ENCODE data around the gene PRH1. TPM values are rescaled to one million over a fixed set of nuclear protein-coding genes. Genes with fewer than 3 reads are reported as not detected.

Gene PRH1
- total RNA-seq, 1 donor from 2014 or later: 21.1 TPM

DNA sequence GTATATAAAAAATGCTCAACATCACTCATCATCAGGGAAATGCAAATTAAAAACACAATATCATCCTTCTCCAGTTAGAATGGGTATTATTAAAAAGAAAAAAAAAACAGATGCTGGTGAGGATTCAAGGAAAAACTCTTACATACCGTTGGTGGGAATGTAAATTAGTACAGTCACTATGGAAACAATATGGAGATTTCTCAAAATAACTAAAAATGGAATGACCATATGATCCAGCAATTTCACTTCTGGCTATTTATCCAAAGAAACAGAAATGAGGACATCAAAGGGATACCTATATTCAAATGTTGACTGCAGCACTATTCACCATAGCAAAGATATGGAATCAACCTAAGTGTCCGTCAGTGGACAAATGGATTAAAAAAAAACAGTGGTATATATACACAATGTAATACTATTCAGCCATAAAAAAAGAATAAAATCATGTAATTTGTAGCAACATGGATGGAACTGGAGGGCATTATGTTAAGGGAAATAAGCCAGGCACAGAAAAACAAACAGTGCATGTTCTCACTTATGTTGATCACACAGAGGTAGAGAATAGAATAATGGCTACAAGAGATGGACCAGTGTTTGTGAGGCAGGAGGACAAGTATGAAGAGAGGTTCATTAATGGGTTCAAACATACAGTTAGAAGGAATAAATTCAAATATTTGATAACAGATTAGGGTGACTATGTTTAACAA is 20.4 kb downstream of the PRH1 start:
- TF ChIP-seq, protein P1, sequence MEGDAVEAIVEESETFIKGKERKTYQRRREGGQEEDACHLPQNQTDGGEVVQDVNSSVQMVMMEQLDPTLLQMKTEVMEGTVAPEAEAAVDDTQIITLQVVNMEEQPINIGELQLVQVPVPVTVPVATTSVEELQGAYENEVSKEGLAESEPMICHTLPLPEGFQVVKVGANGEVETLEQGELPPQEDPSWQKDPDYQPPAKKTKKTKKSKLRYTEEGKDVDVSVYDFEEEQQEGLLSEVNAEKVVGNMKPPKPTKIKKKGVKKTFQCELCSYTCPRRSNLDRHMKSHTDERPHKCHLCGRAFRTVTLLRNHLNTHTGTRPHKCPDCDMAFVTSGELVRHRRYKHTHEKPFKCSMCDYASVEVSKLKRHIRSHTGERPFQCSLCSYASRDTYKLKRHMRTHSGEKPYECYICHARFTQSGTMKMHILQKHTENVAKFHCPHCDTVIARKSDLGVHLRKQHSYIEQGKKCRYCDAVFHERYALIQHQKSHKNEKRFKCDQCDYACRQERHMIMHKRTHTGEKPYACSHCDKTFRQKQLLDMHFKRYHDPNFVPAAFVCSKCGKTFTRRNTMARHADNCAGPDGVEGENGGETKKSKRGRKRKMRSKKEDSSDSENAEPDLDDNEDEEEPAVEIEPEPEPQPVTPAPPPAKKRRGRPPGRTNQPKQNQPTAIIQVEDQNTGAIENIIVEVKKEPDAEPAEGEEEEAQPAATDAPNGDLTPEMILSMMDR (conservative IDR thresholded peaks at IDR 0.05): no peak
- no peak for DNase-seq (ENCODE audit: low read depth, low spot score)
- Mint-ChIP-seq H3K36me3 (ENCODE audit: low read depth) (peaks cover 48% of the 10 kb centered on the region), H3K27me3 (ENCODE audit: low read depth) (no peaks in the 10 kb centered on the region), H3K9me3 (peaks cover 28% of the 10 kb centered on the region), H3K4me3 (no peak overlapping the region), H3K4me1 (no peaks in the 10 kb centered on the region), H3K27ac (ENCODE audit: unreplicated experiment) (no peak overlapping the region)

DNA sequence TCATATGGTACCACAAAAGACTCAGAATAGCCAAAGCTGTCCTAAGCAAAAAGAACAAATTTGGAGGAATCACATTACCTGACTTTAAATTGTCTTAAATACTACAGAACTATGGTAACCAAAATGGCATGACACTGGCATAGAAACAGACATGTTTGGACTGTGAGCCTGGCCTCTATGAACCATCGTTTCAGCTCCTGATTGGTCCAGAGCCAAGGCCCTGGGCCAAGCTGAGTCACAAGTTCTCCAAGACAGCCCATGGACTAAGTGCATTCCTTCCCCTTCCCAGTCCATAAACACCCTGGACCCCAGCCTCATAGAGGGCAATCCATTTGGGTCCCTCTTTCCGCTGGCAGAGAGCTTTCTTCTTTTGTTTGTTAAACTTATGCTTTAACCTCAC is 22.7 kb downstream of the PRH1 start:
- TF ChIP-seq, protein P1 (conservative IDR thresholded peaks at IDR 0.05): no peak
- Mint-ChIP-seq H3K4me3 (no peak overlapping the region), H3K36me3 (ENCODE audit: low read depth) (peaks cover 60% of the 10 kb centered on the region), H3K27me3 (ENCODE audit: low read depth) (no peaks in the 10 kb centered on the region), H3K27ac (ENCODE audit: unreplicated experiment) (no peak overlapping the region), H3K9me3 (peaks cover 46% of the 10 kb centered on the region), H3K4me1 (no peaks in the 10 kb centered on the region)
- no peak for DNase-seq (ENCODE audit: low read depth, low spot score)

DNA sequence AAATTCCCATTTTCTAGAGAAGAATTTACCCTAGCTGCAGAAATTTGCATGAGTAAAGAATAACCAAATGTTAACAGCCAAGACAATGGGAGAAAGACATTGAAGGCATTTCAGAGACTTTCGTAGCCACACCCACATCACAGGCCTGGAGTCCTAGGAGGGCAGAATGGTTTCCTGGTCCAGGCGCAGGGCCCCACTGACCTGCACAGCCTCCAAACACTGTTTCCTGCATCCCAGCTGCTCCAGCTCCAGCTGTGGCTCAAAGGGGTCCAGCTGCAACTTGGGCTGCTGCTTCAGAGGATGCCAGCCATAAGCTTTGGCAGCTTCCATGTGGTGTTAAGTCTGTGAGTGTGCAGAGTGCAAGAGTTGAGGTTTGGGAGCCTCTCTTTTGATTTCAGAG is 28.2 kb downstream of the PRH1 start:
- H3K9me3 Mint-ChIP-seq: peaks cover 34% of the 10 kb centered on the region
- DNase-seq (ENCODE audit: low read depth, low spot score): no peak
- no peaks in the 10 kb centered on the region for H3K27me3 Mint-ChIP-seq (ENCODE audit: low read depth)
- no peak overlapping the region for H3K4me3 Mint-ChIP-seq
- no peak overlapping the region for H3K27ac Mint-ChIP-seq (ENCODE audit: unreplicated experiment)
- TF ChIP-seq, protein P1 (conservative IDR thresholded peaks at IDR 0.05): no peak
- H3K36me3 Mint-ChIP-seq (ENCODE audit: low read depth): peaks cover 63% of the 10 kb centered on the region
- no peaks in the 10 kb centered on the region for H3K4me1 Mint-ChIP-seq

DNA sequence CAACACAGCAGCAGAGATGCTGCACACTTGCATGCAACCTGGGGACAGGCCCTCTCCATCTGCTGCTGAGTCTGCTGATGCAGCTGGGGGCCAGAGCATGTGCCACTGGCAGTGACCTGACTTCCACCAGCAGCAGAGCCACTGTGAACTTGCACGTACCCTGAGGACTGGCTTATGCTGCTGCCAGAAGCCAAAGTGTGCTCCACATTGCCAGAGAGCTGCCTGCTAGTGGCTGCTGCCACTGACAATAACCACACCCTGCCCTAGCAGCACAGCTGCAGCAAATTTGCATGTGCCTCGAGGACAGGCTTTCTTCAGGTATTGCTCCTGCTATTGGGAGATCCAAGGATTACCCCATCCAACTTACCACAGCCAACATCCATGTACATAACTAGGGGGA is 30.3 kb downstream of the PRH1 start:
- no peak overlapping the region for H3K27ac Mint-ChIP-seq (ENCODE audit: unreplicated experiment)
- no peak for DNase-seq (ENCODE audit: low read depth, low spot score)
- no peaks in the 10 kb centered on the region for H3K27me3 Mint-ChIP-seq (ENCODE audit: low read depth)
- H3K36me3 Mint-ChIP-seq (ENCODE audit: low read depth): peaks cover 49% of the 10 kb centered on the region
- no peak overlapping the region for H3K4me3 Mint-ChIP-seq
- peaks cover 20% of the 10 kb centered on the region for H3K9me3 Mint-ChIP-seq
- no peaks in the 10 kb centered on the region for H3K4me1 Mint-ChIP-seq
- TF ChIP-seq, protein P1 (conservative IDR thresholded peaks at IDR 0.05): no peak

DNA sequence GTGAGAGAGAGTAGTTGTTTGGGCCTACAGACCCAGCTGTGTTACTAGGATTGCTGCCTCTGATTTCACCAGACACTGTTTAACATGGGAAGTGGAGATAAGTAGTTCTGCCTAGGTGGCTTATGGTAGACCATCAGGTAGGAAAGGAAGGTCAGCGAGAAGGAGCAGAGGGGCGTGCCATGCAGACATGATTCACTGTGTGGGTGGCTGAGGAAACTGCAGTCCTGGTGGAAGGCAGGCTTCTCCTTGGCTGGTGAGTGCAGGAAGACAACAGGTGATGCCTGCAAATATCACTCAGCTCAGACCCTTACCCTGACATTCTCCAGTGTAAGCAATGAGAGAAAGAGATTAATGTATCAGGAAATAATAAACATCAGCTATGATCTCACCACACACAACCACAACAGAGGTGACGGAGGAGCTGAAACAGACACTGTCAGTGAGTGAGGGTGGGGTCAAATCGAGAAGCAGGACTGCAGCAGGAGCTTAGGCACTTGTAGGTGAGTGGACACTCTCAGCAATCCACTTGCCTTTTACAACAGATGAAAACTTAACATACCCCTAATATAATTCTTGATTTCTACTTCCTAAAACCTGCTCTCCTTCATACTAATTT is 32.7 kb downstream of the PRH1 start:
- Mint-ChIP-seq H3K4me1 (peaks cover 4% of the 10 kb centered on the region), H3K36me3 (ENCODE audit: low read depth) (peaks cover 40% of the 10 kb centered on the region), H3K27ac (ENCODE audit: unreplicated experiment) (no peak overlapping the region), H3K27me3 (ENCODE audit: low read depth) (no peaks in the 10 kb centered on the region), H3K9me3 (no peaks in the 10 kb centered on the region), H3K4me3 (no peak overlapping the region)
- no peak for DNase-seq (ENCODE audit: low read depth, low spot score)
- TF ChIP-seq, protein P1 (conservative IDR thresholded peaks at IDR 0.05): no peak

Measured in neural crest cell (in vitro differentiated cells).